Keratinocyte (primary cell): ENCODE data around the gene FTSJ3. TPM values are rescaled to one million over a fixed set of nuclear protein-coding genes. Genes with fewer than 3 reads are reported as not detected.

ENCODE experiments used
- DNase-seq: peaks from one replicate; pipeline ENCODE4 v3.0.0-alpha.2; 2011; ENCODE audit warnings: low read depth, missing footprints, low spot score
- FAIRE-seq: peaks from 2 replicates; lab custom pipeline; 2011; peaks lifted over from hg19 to GRCh38; lab: Jason Lieb, UNC
- H2AFZ ChIP-seq: 2 replicates; pipeline ENCODE4 v1.6.0; 2012; ENCODE audit warnings: low read length, control low read depth, inconsistent platforms; ENCODE audit not compliant: control insufficient read depth
- H3K27ac ChIP-seq: 2 replicates; pipeline ENCODE4 v1.5.1; 2011; ENCODE audit warnings: low read length; ENCODE audit not compliant: control insufficient read depth, insufficient read depth
- H3K27me3 ChIP-seq: 3 replicates; pipeline ENCODE4 v1.6.0; 2011; ENCODE audit warnings: low read length; ENCODE audit not compliant: control insufficient read depth, insufficient read depth; ENCODE audit errors: extremely low read depth
- H3K36me3 ChIP-seq, 2 experiments: 2 replicates in 1 of 2; 3 replicates in 1 of 2; pipeline ENCODE4 v1.5.1; 2011; ENCODE audit warnings: low read length in 2 of 2, mild to moderate bottlenecking in 1 of 2; ENCODE audit not compliant: control insufficient read depth in 2 of 2, insufficient read depth in 2 of 2; ENCODE audit errors: extremely low read depth in 1 of 2
- H3K4me1 ChIP-seq: 3 replicates; pipeline ENCODE4 v1.5.1; 2011; ENCODE audit warnings: low read length; ENCODE audit not compliant: control insufficient read depth, insufficient read depth; ENCODE audit errors: extremely low read depth
- H3K4me2 ChIP-seq: 3 replicates; pipeline ENCODE4 v1.6.0; 2011; ENCODE audit warnings: low read depth, low read length; ENCODE audit not compliant: control insufficient read depth, insufficient read depth; ENCODE audit errors: extremely low read depth
- H3K4me3 ChIP-seq, 3 experiments: fragments of 200-600 bp in 1 of 3; sonication (generic) in 1 of 3; 2 replicates in 2 of 3; 3 replicates in 1 of 3; pipeline ENCODE4 v1.5.1; 2011 to 2016; ENCODE audit warnings: low read length in 3 of 3, mild to moderate bottlenecking in 3 of 3, control low read depth in 2 of 3, inconsistent platforms in 1 of 3, low read depth in 1 of 3, mixed read lengths in 1 of 3, mixed run types in 1 of 3, moderate library complexity in 1 of 3; ENCODE audit not compliant: control insufficient read depth in 2 of 3, insufficient read depth in 2 of 3; ENCODE audit errors: extremely low read depth in 1 of 3
- H3K79me2 ChIP-seq: 2 replicates; pipeline ENCODE4 v1.6.0; 2012; ENCODE audit warnings: low read length; ENCODE audit not compliant: control insufficient read depth, insufficient read depth
- H3K9ac ChIP-seq: 3 replicates; pipeline ENCODE4 v1.6.0; 2011; ENCODE audit warnings: low read length; ENCODE audit not compliant: control insufficient read depth, insufficient read depth; ENCODE audit errors: extremely low read depth
- H3K9me1 ChIP-seq: 3 replicates; pipeline ENCODE4 v1.6.0; 2011; ENCODE audit warnings: low read length; ENCODE audit not compliant: control insufficient read depth, insufficient read depth; ENCODE audit errors: extremely low read depth
- H3K9me3 ChIP-seq: 2 replicates; pipeline ENCODE4 v1.5.1; 2012; ENCODE audit warnings: low read depth, low read length; ENCODE audit not compliant: control insufficient read depth
- H4K20me1 ChIP-seq: 3 replicates; pipeline ENCODE4 v1.6.0; 2011; ENCODE audit warnings: low read length; ENCODE audit not compliant: control insufficient read depth, insufficient read depth; ENCODE audit errors: extremely low read depth
- CTCF ChIP-seq, 3 experiments: IDR thresholded peaks in 1 of 3; conservative IDR thresholded peaks in 1 of 3; optimal IDR thresholded peaks in 1 of 3; 2 replicates in 2 of 3; 3 replicates in 1 of 3; pipeline versions ENCODE3 to v1.5.1; 2011; ENCODE audit warnings: low read length in 3 of 3, mild to moderate bottlenecking in 3 of 3, moderate library complexity in 2 of 3, control low read depth in 1 of 3, inconsistent platforms in 1 of 3; ENCODE audit not compliant: insufficient read depth in 2 of 3; ENCODE audit errors: extremely low read depth in 1 of 3
- EZH2 ChIP-seq: IDR thresholded peaks from one replicate; pipeline ENCODE4 v1.6.1; 2012; ENCODE audit warnings: inconsistent platforms, mild to moderate bottlenecking, low read length, moderate library complexity
- dilution Hi-C: fragments of 300-500 bp; cut with MboI; formaldehyde crosslinking; loops from one replicate; pipeline ENCODE4 v1.7.0; 2020; ENCODE audit warnings: low sequenced_read_pairs; ENCODE audit not compliant: extremely low pct_ligation_motif_present
- polyA plus RNA-seq, 5 experiments: library from polyadenylated mRNA; depleted of rRNA in 3 of 5; stranded (reverse) in 3 of 5; stranded (forward) in 1 of 5; unstranded in 1 of 5; fragments of >200 nt; gene quantifications; 1 replicate in 1 of 5; 2 replicates in 3 of 5; 3 replicates in 1 of 5; pipeline versions ENCODE4 v1.2.1 to v1.2.3, GENCODE V29; 2011 to 2012; ENCODE audit warnings: missing spikeins in 2 of 5, low read depth in 1 of 5, low replicate concordance in 1 of 5

The FTSJ3 gene
- polyA plus RNA-seq, 1 donor (not counting 4 experiments of a cell fraction or from before 2014, with no cell fraction given) = 43.7 TPM

DNA sequence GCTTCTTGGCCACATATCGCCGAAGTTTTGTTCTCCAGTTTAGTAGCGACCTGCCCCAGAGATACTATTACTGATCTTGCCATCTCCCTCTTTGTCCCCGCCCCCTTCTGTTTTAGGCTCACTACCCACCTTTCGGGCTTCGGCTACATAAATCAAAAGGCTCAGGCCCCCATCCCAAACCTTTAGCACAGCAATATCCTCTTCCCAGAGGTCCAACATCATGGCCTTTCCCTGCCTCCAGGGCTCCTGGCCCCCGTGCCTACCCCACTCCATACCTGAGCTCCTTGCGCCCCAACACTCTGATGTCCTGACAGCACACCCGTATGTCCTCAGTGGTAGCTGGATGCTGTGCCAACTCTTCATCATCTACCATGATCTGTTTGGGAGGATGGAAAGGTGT, 3.1 kb downstream of the FTSJ3 start:
- dilution Hi-C loops = no loop called here
- Histone ChIP-seq H3K79me2 (peaks cover 58% of the 10 kb centered on the region), H3K4me2 (no peak overlapping the region), H3K9me3 (no peaks in the 10 kb centered on the region), H4K20me1 (peaks cover 9% of the 10 kb centered on the region), H3K4me3 (no peak overlapping the region), H2AFZ (no peak overlapping the region), H3K36me3 (peaks cover 45 to 52% of the 10 kb centered on the region in 2 experiments), H3K27ac (no peak overlapping the region), H3K27me3 (no peaks in the 10 kb centered on the region), H3K9ac (no peak overlapping the region), H3K9me1 (no peaks in the 10 kb centered on the region), H3K4me1 (peaks cover 17% of the 10 kb centered on the region)
- FAIRE-seq (no peak), DNase-seq (no peak)
- TF ChIP-seq EZH2 (no peak), CTCF (optimal IDR thresholded peaks at IDR 0.05 in 1 of 3, IDR thresholded peaks at IDR 0.05 in 1 of 3, conservative IDR thresholded peaks at IDR 0.05 in 1 of 3; ENCODE audit: extremely low read depth in 1 of 3, insufficient read depth in 2 of 3, low read length in 3 of 3) (no peak)

GRCh38 chr17:63823659-63824331, 3.7 kb downstream of the FTSJ3 start:
- Histone ChIP-seq H3K4me1 (peaks cover 15% of the 10 kb centered on the region), H3K9me1 (no peaks in the 10 kb centered on the region), H3K27ac (no peak overlapping the region), H3K9me3 (no peaks in the 10 kb centered on the region), H4K20me1 (peaks cover 9% of the 10 kb centered on the region), H3K4me2 (no peak overlapping the region), H3K79me2 (peaks cover 52% of the 10 kb centered on the region), H3K9ac (no peak overlapping the region), H3K36me3 (peaks cover 44 to 54% of the 10 kb centered on the region in 2 experiments), H3K27me3 (no peaks in the 10 kb centered on the region), H2AFZ (no peak overlapping the region), H3K4me3 (no peak overlapping the region)
- DNase-seq (no peak), FAIRE-seq (no peak)
- dilution Hi-C loops = no loop called here
- TF ChIP-seq EZH2 = no peak
- TF ChIP-seq CTCF (optimal IDR thresholded peaks at IDR 0.05 in 1 of 3, IDR thresholded peaks at IDR 0.05 in 1 of 3, conservative IDR thresholded peaks at IDR 0.05 in 1 of 3; ENCODE audit: extremely low read depth in 1 of 3, insufficient read depth in 2 of 3, low read length in 3 of 3) = no peak
